ENCODE data around the gene FBXO28.
"Not testable (repeated sequence)": the region's sequence is repeated elsewhere in the genome, so short reads cannot be mapped to it uniquely, and the experiment has no call there.

Gene FBXO28

DNA sequence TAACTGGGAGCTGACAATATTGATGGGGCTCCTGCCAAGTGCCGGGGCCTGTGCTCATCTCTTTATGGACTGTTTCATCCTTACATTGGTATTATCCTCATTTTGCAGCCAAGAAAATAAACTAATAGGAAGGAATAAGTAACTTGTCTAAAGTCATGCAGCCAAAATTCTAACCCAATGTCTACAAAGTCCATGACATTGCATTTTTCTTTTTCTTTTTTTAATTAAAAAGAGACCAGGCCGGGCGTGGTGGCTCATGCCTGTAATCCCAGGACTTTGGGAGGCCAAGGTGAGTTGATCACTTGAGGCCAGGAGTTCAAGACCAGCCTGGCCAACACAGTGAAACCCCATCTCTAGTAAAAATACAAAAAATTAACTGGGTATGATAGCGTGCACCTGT, 87.9 kb downstream of the FBXO28 start:
- H3K27ac ChIP-seq, result no peak overlapping the region
- no peaks in the 10 kb centered on the region for H3K9me3 ChIP-seq (ENCODE audit: low read depth, low read length)

DNA sequence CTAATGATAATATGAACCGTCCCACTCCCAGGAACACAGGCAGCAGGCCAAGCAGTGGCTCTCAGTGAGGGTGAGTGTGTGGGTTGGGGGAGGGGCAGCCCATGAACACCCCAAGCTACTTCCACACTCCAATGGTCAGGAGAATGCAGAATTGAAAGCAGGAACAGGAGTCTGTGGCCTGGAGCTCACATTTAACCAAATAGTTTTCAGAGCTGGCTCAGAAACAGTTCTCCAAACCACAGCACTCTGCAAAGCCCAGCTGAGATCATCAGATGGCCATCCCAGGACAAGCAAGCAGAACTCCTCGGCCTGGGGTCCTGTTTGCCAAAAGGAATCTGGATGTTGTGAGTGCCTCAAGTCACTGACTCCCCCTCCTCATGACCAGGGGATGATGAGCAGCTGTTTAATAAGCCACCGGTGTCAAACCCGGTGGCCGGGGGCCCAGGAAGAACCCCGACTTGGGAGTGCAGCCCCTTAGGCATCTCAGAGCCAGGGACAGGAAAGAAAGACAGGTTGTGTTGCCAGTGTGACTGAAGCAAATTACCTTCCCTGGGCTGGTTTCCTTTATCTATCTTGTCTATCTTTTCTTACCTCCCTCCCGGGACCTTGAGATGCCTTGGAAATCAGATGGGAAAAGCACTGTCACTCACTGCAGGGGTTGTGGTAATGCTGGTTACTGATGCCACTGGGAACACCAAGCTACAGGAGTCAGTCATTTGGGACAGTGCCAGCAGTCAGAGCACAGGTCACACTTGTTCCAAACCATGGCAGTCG, 89.5 kb downstream of the FBXO28 start:
- TF ChIP-seq EZH2 (IDR thresholded peaks at IDR 0.05) (no peak), FOXP2 (optimal IDR thresholded peaks at IDR 0.05; ENCODE audit: control extremely low read depth, extremely low read length, insufficient read depth) (no peak), POLR2AphosphoS5 (IDR thresholded peaks at IDR 0.05; ENCODE audit: borderline replicate concordance, low read depth, low read length) (no peak)
- DNase-seq (ENCODE audit: low read depth, low spot score), result no peak
- no peak overlapping the region for H3K27ac ChIP-seq
- no peak overlapping the region for H3K9ac ChIP-seq (ENCODE audit: insufficient read length)
- no peaks in the 10 kb centered on the region for H3K36me3 ChIP-seq (ENCODE audit: insufficient read depth, low read length)
- no peak overlapping the region for H3K4me3 ChIP-seq
- H3K9me3 ChIP-seq (ENCODE audit: low read depth, low read length), result no peaks in the 10 kb centered on the region

More for the DNA sequence above, 87.9 kb downstream of the FBXO28 start:
- no peaks in the 10 kb centered on the region for H3K36me3 ChIP-seq (ENCODE audit: insufficient read depth, low read length)
- no peak overlapping the region for H3K9ac ChIP-seq (ENCODE audit: insufficient read length)
- H3K4me3 ChIP-seq, result no peak overlapping the region
- TF ChIP-seq FOXP2 (optimal IDR thresholded peaks at IDR 0.05; ENCODE audit: control extremely low read depth, extremely low read length, insufficient read depth) (no peak), POLR2AphosphoS5 (IDR thresholded peaks at IDR 0.05; ENCODE audit: borderline replicate concordance, low read depth, low read length) (no peak), EZH2 (IDR thresholded peaks at IDR 0.05) (no peak)
- DNase-seq (ENCODE audit: low read depth, low spot score), result no peak

DNA sequence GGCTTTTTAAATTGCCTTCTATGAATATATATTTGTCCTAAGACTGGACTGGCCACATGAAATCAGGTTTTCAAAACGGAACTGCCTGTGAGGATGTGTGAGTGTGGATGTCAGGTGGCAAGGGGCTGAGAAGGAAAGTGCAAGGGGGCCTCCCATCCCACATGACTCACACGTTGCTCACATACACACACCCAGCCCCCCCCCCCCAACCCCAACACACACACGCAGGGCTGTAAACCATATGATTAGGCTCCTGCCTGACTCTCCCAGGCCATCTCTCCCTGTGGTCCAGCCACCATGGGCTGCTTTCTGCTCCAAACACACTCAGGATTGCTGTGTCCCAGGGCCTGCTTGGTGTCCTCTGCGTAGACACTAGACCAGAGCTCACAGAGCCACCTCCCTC, 91.5 kb downstream of the FBXO28 start:
- H3K36me3 ChIP-seq (ENCODE audit: insufficient read depth, low read length), result no peaks in the 10 kb centered on the region
- no peak overlapping the region for H3K27ac ChIP-seq
- H3K9ac ChIP-seq (ENCODE audit: insufficient read length), result no peak overlapping the region
- H3K4me3 ChIP-seq, result no peak overlapping the region
- H3K9me3 ChIP-seq (ENCODE audit: low read depth, low read length), result no peaks in the 10 kb centered on the region
- no peak for DNase-seq (ENCODE audit: low read depth, low spot score)
- TF ChIP-seq FOXP2 (optimal IDR thresholded peaks at IDR 0.05; ENCODE audit: control extremely low read depth, extremely low read length, insufficient read depth) (no peak), POLR2AphosphoS5 (IDR thresholded peaks at IDR 0.05; ENCODE audit: borderline replicate concordance, low read depth, low read length) (no peak), EZH2 (IDR thresholded peaks at IDR 0.05) (no peak)

DNA sequence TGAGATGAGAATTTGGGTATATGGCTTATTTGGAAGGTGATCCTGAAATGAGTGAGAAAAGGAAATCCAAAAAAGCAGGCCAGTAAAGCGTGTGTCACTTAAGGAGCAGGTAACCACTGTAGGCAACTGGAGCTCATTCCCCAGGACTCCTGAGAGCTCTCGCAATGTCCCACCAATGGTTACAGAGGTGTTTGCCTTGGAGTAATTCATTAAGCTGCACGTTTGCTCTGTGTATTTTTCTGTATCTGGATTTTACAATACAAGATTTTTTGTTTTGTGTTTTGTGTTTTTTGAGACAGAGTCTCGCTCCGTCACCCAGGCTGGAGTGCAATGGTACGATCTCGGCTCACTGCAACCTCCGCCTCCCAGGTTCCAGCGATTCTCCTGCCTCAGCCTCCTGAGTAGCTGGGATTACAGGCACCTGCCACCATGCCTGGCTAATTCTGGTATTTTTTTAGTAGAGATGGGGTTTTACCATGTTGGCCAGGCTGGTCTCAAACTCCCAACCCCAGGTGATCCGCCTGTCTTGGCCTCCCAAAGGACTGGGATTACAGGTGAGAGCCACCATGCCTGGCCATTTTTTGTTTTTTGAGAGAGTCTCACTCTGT, 92.1 kb downstream of the FBXO28 start:
- H3K4me3 ChIP-seq; H3K9me3 ChIP-seq (ENCODE audit: low read depth, low read length); H3K36me3 ChIP-seq (ENCODE audit: insufficient read depth, low read length); H3K27ac ChIP-seq; H3K9ac ChIP-seq (ENCODE audit: insufficient read length); DNase-seq (ENCODE audit: low read depth, low spot score): not testable (repeated sequence)

DNA sequence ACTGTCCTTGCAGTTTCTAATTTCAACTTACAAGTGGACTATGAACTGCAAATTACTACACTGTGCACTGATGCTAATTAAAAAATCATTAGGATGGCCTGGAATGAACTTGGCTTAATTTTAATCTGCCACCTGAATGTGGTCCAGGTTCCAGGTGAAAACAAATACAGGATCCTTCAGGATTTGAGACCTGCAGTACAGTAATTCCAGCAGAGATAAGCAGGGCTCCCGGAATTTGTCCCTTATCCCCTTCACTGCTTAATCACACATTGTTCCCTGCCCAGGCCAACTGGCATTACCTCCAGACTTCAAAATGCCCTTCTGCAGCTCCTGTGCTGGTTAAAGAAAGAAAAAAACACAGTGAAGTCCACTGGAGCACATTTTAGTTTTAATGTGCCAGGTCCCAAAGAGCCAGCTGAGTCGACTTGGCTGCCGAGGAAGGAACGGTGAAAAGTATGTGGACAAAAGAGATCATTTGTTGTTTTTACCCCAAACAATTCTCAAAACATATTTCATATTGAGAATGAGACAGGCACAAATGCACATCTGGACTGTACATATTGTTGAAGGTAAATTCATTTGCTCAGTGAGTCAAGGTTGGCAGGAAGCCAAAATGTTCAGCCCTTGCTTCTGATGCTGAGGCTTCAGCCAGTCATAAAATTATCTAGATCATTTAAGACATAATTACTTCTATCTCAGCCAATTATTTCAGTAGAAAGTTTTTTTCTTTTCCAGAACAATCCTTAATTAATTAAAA, 97.5 kb downstream of the FBXO28 start:
- no peak for DNase-seq (ENCODE audit: low read depth, low spot score)
- Histone ChIP-seq H3K27ac (no peak overlapping the region), H3K4me3 (no peak overlapping the region)

More for the DNA sequence above, 97.5 kb downstream of the FBXO28 start:
- Histone ChIP-seq H3K9me3 (ENCODE audit: low read depth, low read length) (no peaks in the 10 kb centered on the region), H3K9ac (ENCODE audit: insufficient read length) (no peak overlapping the region), H3K36me3 (ENCODE audit: insufficient read depth, low read length) (no peaks in the 10 kb centered on the region)
- no peak for TF ChIP-seq FOXP2 (optimal IDR thresholded peaks at IDR 0.05; ENCODE audit: control extremely low read depth, extremely low read length, insufficient read depth)
- TF ChIP-seq POLR2AphosphoS5 (IDR thresholded peaks at IDR 0.05; ENCODE audit: borderline replicate concordance, low read depth, low read length), result no peak
- no peak for TF ChIP-seq EZH2 (IDR thresholded peaks at IDR 0.05)

All from SK-N-MC (cell line).